ENCODE results near the gene GPR78.

The GPR78 gene

GRCh38 chr4:8547108-8547911 is 32.9 kb upstream of the GPR78 start:
- no peak for DNase-seq (ENCODE audit: low spot score)

DNA sequence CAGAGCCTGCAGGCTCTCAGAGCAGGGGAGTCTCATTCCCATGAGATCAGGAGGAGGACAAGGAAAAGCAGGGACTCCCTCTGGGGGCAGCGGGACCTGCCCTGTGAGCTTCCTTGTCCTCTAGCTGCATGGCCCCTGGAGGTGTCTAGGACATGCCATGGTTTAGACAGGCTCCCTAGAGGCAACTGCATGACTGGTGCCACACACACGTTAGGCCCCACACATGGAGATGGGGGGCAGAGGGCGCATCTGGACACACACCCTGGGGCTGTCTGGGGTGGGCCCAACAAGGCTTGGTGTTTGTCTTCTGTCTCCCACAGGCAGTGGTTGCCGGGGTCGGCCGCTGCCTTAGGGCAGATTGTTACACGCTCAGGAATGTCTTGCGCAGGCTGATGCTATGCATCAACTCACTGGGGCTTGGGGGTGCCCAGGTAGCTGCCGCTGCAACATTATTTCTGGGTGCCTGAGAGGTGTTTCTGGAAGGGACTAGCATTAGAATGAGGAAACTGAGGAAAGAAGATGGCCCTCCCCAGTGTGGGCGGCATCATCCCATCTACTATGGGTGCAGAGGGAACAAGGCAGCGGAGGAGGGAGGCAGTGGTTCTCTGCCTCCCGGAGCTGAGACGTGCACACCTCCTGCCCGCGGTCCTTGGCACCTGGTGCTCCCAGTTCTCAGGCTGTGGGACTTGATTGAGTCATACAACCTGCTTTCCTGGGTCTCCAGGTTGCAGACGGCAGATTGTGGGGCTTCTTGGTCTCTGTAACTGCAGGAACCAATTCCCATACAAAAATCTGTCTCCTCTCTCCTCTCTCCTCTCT is 32.1 kb upstream of the GPR78 start:
- DNase-seq (ENCODE audit: low spot score), result no peak

GRCh38 chr4:8548731-8549351 is 31.4 kb upstream of the GPR78 start:
- no peak for DNase-seq (ENCODE audit: low spot score)

- no peak for DNase-seq (ENCODE audit: low spot score)
Measured at GRCh38 chr4:8549352-8549931, 30.8 kb upstream of the GPR78 start.

DNA sequence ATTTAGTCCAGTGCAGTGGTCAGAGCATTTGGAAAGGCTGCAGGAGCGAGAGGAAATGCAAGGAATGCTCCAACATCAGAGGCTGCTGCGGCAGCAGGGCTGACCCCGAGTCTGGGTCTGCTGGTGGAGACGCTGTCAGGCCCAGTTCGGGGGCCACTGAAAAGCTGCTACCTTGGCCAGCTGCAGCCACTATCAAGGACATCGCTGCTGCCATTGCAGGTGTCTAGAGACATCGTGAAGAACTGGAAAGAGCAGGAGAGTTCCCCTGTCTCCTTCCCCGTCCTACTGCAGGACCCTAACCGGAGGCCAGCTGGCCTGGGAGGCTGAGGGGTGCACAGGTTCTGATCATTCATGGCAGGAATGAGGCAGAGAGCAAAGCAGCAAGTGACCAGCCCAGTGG is 29.5 kb upstream of the GPR78 start:
- no peak for DNase-seq (ENCODE audit: low spot score)

- no peak for DNase-seq (ENCODE audit: low spot score)
Measured at GRCh38 chr4:8552024-8552423, 28.2 kb upstream of the GPR78 start.

DNA sequence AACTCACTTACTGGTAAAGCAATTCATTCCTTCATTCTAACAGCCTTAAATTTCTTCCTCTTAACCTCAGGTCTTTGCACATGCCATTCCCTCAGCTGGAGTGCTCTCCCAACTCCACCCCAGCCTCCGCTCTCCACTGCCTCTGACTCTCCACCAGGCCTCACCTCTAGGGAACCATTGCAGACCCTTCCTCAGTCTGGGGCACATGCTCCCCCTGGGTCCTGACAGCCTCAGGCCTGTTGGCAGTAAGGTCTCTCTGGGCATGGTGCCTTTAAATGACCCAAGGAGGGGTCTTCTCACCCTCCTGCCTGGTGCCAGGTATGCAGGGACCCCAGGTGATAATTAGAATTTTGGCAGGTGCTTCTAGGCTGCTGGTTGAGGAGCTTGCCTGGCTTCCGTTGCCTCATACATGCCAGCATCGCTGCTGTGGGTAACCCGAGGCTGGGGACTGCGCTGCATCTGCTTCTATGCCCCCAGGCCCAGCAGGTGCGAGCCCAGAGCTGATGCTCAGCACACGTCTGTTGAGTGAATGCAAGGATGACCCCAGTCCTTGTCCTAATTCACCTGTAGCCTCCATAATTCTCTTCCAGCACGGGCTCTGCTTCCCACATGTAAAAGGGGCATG is 27.5 kb upstream of the GPR78 start:
- DNase-seq (ENCODE audit: low spot score), result no peak

GRCh38 chr4:8553216-8553615 is 27.0 kb upstream of the GPR78 start:
- DNase-seq (ENCODE audit: low spot score), result no peak

GRCh38 chr4:8553991-8554405 is 26.2 kb upstream of the GPR78 start:
- DNase-seq (ENCODE audit: low spot score), result no peak

GRCh38 chr4:8554555-8555100 is 25.6 kb upstream of the GPR78 start:
- no peak for DNase-seq (ENCODE audit: low spot score)

- no peak for DNase-seq (ENCODE audit: low spot score)
Measured at GRCh38 chr4:8555716-8556115, 24.5 kb upstream of the GPR78 start.

DNA sequence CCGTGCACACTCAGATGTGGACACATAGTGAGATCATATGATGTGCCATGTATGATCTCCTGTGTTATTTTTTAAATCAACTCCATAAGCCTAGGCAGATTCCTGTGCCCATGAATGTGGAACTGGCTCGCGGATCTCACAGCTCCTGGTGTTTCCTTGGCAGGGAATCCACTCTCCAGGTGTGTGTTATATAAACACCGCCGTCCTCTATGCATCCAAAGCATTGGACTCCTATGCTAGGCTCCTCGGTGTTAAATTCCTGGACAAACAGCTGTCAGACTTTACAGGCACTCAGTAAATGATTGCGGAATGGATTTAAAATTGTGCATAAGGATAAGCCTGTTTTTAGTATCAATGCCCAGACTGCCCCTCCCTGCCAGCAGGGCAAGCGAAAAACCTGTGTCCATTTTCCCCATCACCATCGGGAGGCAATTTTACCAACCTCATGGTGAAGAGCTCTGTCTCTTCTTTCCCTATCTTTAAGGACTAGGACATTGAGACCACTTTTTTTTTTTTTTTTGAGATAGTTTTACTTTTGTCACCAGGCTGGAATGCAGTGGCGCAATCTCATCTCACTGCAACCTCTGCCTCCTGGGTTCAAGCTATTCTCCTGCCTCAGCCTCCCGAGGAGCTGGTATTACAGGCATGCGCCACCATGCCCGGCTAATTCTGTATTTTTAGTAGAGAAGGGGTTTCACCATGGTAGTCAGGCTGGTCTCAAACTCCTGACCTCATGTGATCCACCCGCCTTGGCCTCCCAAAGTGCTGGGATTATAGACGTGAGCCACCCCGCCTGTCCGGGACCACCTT is 23.6 kb upstream of the GPR78 start:
- no peak for DNase-seq (ENCODE audit: low spot score)

DNA sequence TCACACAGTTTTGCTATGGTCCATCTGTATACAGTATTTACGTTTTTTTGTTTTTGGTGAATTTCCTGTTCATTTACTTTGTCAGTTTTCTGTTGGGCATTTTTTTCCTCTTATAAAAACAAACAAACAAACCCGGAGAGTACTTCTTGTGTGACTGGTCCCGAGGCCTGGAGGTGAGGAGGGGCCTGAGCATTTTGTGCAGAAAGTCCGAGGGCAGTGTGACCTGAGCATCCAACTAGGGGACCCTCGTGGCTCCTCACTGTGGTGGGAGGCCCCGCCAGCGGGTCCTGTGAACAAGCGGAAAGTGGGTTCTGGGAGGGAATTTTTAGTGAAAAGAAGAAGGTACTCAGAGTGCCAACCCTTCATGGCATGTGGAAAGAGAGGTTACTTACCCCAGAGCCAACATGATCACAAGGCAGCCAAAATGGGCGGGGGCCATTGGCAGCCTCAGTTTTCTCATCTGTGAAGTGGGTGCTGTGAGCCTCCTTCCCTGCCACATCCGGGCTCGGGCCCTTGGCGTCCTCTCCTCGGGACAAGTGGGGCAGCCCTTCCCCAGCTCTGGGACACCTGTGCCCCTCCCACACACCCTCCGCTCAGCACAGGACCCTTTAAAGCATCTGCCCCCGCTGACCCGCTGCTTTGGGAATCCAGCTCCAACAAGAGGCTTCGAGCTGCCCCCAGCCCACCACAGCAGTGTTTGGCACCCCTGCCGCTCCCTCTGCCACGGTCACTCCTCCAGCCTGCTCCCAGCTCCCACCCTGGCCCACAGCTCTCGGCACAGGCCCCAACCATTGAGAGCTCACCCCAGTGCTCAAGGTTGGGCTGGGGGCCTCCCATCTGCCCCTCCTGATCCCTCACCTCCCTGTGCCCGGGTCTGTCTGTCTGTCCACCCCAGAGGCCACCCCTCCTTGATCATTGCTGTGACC is 22.8 kb upstream of the GPR78 start:
- DNase-seq (ENCODE audit: low spot score), result no peak

- no peak for DNase-seq (ENCODE audit: low spot score)
Measured at GRCh38 chr4:8558080-8558960, 21.9 kb upstream of the GPR78 start.

DNA sequence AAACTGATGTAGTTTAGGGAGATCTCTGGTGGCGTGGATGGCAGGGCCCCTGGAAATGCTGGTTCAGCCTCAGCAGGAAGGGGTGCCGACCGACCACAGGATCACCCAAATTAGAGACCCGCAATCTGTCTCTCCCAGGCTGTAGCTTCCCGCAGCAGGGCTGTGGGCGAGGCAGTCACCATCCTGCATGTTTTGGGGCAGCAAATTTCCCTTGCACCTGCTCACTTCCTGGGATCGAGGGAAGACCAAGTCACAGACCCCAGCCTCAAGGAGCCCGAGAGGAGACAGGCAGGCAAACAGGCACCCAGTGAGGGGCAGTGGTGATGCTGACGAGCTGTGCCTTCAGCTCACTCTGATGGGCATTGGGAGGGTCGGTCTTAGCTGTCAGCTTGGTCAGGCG is 21.2 kb upstream of the GPR78 start:
- DNase-seq (ENCODE audit: low spot score), result no peak

GRCh38 chr4:8559524-8560264 is 20.5 kb upstream of the GPR78 start:
- DNase-seq (ENCODE audit: low spot score), result no peak

GRCh38 chr4:8560265-8561047 is 19.7 kb upstream of the GPR78 start:
- no peak for DNase-seq (ENCODE audit: low spot score)

All from SK-N-DZ (cell line).